Measurements from ENCODE around the gene PSMB5. TPM values are rescaled to one million over a fixed set of nuclear protein-coding genes. Genes with fewer than 3 reads are reported as not detected.

The PSMB5 gene
- total and polyA plus RNA-seq, 9 of the 15 experiments (the other 6 are each of a cell fraction or from before 2014, with no cell fraction given): 198 to 1,870 (median 269) TPM

- TF ChIP-seq REST (IDR thresholded peaks at IDR 0.05; ENCODE audit: borderline replicate concordance) (peak; percentile 9; the same call in 1 of the 2 replicates), REST (CRISPR knock-in tag; IDR thresholded peaks at IDR 0.05; ENCODE audit: low read depth) (no peak), CREB5 (CRISPR knock-in tag; IDR thresholded peaks at IDR 0.05) (no peak), ATF7 (IDR thresholded peaks at IDR 0.05) (peak; percentile 80), ZEB2 (IDR thresholded peaks at IDR 0.05) (peak; percentile 88), THAP7 (CRISPR knock-in tag; IDR thresholded peaks at IDR 0.05) (no peak), ZNF589 (CRISPR knock-in tag; IDR thresholded peaks at IDR 0.05; ENCODE audit: low read depth) (0 out of 2 replicates have a peak, but pooled peaks have one; percentile 21), ZFP36 (IDR thresholded peaks at IDR 0.05; ENCODE audit: low read depth, low read length, partially characterized antibody) (peak; percentile 13), MLLT1 (IDR thresholded peaks at IDR 0.05) (no peak; a peak in 1 of 4 replicates), GABPA (tag; conservative IDR thresholded peaks at IDR 0.05; ENCODE audit: low read depth) (0 out of 2 replicates have a peak, but pooled peaks have one; percentile 9), ARID3B (CRISPR knock-in tag; IDR thresholded peaks at IDR 0.05; ENCODE audit: borderline replicate concordance) (no peak), HNRNPLL (IDR thresholded peaks at IDR 0.05; ENCODE audit: low read depth, low read length, poor library complexity, severe bottlenecking) (peak; percentile 37), CCNT2 (IDR thresholded peaks at IDR 0.05; ENCODE audit: borderline replicate concordance, extremely low read depth, insufficient read length, low read depth, low read length) (peak; percentile 82)
These were observed 24.6 kb downstream of the PSMB5 start, which contains the start of gene C14orf93 (continued) for GRCh38 chr14:23009939-23010726.
